Femur (tissue), 1 donor: ENCODE measurements around the gene PRDM13.
"Not testable (repeated sequence)": the region's sequence is repeated elsewhere in the genome, so short reads cannot be mapped to it uniquely, and the experiment has no call there.

ENCODE experiments used
- DNase-seq: peaks from one replicate; pipeline ENCODE4 v3.0.0-alpha.2; 2017

The PRDM13 gene

GRCh38 chr6:99606656-99607415 lies at the start of gene PRDM13:
Gene PRDM13 (plus strand): TSS chr6:99606833. CDS start chr6:99607035, 202 bp downstream.
- no peak for DNase-seq

DNA sequence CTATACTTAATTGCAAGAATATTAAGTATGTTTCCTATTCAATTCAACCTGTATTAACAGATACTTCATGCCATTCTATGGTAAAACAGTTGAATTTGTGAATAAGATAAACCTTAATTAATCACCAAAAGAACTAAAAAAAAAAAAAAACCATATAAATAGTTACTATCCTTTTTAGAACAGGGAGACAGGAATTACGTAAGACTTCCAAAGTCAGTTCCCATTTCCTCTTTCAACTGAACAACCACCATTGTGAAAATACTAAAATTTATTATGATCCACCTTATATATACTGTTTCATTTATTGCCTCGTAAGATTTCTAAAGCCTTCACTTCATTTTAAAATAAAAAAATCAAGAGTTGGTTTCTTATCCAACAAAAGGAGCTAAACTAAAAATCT lies 47.6 kb upstream of the PRDM13 start:
- DNase-seq = no peak

DNA sequence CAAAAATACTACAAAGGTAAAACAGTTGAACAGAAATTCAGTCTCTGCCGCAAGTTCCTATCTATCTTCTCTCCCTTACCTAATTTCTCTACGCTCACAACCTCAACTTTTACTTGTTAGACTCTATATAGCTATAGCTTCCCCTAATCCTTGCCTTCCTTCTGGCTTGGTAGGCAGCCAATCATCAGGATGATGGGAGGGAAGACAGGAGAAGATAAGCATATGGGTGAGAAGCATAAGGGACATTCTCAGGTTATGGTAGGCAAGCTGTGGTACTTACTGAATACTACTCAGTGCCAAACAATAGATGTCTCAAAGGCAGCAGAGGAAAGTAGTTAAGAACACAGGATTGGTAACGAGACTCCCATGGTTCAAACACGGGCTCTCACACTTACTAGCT lies 46.0 kb upstream of the PRDM13 start:
- no peak for DNase-seq

- DNase-seq = no peak
These were observed 43.4 kb upstream of the PRDM13 start for GRCh38 chr6:99563056-99563723.

DNA sequence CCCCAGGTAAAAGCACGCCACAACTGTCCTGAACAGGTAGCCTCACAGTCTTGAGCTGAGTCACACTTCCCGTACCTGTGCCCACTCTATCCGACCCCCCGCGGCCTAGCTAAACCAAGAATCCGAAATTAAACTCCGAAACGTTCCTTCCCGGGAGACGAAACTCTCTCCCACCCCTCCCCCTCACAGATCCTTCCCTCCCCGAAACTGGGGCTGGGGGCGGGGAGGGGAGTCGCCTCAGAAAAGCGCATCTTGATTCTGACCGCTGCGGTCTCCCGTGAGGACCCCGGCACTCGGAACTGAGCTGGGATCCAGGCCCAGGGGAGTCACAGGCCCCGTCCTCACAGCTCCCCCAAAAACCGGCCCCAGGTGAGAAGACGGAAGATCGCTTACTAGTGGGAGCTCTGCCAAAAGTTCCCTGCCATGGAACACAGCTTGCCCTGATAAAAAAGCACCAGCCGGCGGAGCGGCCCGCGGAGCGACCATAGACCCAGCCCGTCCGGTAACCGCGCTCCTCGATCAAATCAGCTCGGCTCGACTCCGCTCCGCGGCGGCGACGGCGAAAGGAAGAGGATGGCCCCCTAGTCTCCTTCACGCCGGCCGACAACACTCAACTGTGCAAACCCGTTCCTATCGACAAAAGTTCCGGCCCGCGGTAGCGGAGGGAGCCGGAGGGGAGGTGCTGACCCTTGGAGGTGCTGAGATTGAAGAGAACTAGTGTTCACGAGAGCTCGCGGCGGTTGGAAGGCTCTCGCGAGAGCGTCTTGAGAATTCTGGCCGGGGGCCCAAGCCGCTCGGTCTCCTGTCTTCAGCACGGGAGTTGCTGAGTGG lies 38.3 kb upstream of the PRDM13 start, which contains the start of gene CCNC:
TSS of gene CCNC (minus strand) at position 558 of the 831 bp plus-strand sequence. CDS start at position 425, 133 bp downstream.
- peak; percentile 97 for DNase-seq

GRCh38 chr6:99573980-99574617 lies 32.5 kb upstream of the PRDM13 start:
- no peak for DNase-seq

DNA sequence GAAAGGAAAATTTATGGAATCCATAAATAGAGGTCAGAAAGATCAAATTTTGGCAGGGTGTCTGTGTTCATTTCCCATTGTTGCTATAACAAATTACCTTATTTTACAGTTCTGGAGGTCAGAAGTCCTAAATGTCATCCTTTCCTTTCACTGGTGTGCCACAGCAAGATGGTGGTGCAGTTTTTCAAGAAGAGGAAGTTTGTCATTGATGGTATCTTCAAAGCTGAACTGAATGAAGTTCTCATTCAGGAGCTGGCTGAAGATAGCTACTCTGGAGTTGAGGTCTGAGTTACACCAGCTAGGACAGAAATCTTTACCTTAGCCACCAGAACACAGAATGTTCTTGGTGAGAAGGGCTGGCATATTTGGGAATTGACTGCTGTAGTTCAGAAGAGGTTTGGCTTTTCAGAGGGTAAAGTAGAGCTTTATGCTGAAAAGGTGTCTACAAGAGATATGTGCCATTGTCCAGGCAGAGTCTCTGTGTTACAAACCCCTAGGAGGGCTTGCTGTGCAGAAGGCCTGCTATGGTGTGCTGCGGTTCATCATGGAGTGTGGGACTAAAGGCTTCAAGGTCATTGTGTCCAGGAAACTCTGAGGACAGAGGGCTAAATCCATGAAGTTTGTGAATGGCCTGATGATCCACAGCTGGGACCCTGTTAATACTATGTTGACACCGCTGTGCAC lies 30.9 kb upstream of the PRDM13 start:
- no peak for DNase-seq

- no peak for DNase-seq
These were observed 26.9 kb upstream of the PRDM13 start for GRCh38 chr6:99579781-99580180.

- no peak for DNase-seq
These were observed 18.8 kb upstream of the PRDM13 start for GRCh38 chr6:99587792-99588191.

GRCh38 chr6:99588618-99589289 lies 17.9 kb upstream of the PRDM13 start:
- peak; percentile 82 for DNase-seq

DNA sequence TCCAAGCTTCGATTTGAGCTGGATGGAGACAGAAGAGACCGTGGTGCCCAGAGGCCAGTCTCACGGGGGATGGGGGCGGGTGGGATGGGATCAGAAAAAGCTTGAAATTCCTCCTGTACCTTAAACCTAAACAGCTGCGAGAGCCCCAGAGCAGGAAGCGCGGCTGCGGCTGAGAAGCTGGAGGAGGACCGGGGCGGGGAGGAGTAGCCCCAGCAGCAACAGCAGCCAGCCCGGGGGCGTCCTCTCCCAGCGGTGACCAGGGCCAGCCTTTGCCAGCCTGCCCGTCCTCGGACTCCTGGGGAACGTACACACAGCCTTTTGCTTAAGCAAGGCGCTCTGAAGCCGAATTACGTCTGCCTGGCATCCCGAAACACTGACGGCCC lies 17.4 kb upstream of the PRDM13 start:
- no peak for DNase-seq

DNA sequence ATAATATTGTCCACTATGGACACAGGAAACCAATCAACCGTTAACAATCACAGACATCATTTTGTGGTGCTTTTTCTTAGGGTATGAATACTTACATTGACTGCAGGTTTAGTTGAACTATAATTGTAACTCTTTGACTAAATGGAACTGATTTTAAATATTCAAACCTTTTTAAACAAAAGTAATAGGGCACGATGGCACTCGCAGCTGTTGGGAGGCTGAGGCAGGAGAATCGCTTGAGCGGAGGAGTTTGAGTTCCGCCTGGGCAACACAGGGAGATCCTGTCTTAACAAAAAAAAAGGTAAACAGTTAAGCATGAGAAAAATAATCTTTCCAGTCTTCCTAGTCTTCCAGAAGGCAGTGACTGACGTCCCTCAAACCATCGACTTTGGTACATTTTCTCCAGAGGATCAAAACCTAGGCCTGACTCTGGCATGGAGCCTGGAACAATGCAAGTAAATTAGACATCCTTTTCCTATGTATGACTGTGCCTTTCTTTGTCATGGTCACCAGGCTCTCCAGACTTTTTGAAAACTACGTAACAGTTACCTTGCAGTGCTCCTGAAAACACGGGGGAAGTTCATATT lies 16.6 kb upstream of the PRDM13 start:
- DNase-seq = no peak

GRCh38 chr6:99590728-99591672 lies 15.6 kb upstream of the PRDM13 start:
- no peak for DNase-seq

GRCh38 chr6:99591673-99592364 lies 14.8 kb upstream of the PRDM13 start:
- DNase-seq = no peak

GRCh38 chr6:99592900-99593299 lies 13.7 kb upstream of the PRDM13 start:
- DNase-seq = no peak

GRCh38 chr6:99594696-99595095 lies 11.9 kb upstream of the PRDM13 start:
- not testable (repeated sequence) for DNase-seq

DNA sequence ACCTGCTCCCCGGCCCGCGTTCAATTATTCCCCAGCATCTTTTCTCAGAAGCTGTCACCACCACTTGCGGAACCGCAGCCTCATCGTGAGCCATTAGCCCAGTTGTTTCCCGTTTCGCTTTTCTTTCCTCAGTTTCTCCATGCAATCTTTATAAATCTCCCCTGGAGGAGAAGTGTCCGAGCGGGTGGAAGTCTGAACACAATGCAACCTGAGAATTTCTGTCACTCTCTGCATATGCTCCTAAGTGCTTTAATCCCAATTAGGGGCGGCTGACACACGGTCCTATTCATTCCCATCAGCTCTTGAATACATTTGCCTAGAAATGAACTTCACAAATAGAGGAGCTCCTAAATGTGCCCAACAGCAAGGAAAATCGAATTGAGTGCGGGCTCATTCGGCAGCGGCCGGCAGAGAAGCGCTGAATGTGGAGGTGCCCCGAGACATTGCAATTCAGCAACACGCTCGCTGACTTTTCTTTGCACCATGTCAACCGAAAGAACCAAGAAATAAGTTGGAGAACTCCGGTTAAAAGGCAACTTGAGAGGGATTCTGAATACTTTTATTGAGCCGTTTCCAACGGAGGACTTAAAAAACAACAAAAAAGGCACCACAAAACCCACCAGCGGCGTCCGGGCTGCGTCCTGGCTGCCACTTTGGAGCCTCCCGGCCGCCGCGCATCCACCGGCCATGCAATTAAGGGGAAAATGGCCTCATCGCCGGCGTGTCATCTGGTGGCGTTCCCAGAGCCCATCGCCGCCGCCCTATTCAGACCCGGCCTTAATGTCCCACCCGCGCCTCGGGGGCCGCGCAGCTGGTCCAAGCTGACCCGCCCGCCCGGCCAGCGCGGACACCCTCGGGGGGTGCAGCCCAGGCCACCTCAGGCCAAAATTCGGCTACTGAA lies 3.9 kb upstream of the PRDM13 start:
- DNase-seq = no peak

GRCh38 chr6:99603421-99604165 lies 3.0 kb upstream of the PRDM13 start:
- DNase-seq = peak; percentile 62
